HepG2 (cell line): ENCODE measurements around the gene CBX2. TPM values are rescaled to one million over a fixed set of nuclear protein-coding genes. Genes with fewer than 3 reads are reported as not detected.

Experiments used
- BATF2 ChIP-seq: sonication (generic); formaldehyde crosslinking; IDR thresholded peaks from 2 replicates; pipeline ENCODE4 v1.8.0; 2022; ENCODE audit warnings: mild to moderate bottlenecking, missing genetic modification reagents, moderate library complexity
- IRX3 ChIP-seq: sonication (generic); formaldehyde crosslinking; IDR thresholded peaks from 2 replicates; pipeline ENCODE4 v1.8.1; 2023; ENCODE audit warnings: mild to moderate bottlenecking, low read depth, missing genetic modification reagents, borderline replicate concordance
- KAT7 ChIP-seq: IDR thresholded peaks from 2 replicates; pipeline ENCODE4 v1.6.1; 2018; ENCODE audit warnings: borderline replicate concordance, missing compliant biosample characterization
- KIAA2018 ChIP-seq: sonication (generic); formaldehyde crosslinking; IDR thresholded peaks from 2 replicates; pipeline ENCODE4 v1.5.0; 2020; ENCODE audit warnings: mild to moderate bottlenecking, missing genetic modification reagents, borderline replicate concordance
- MTA3 ChIP-seq: sonication (generic); formaldehyde crosslinking; IDR thresholded peaks from 2 replicates; pipeline ENCODE4 v1.4.0; 2020; ENCODE audit warnings: missing genetic modification reagents
- NFKBIZ ChIP-seq: IDR thresholded peaks from 2 replicates; pipeline ENCODE4 v1.6.1; 2018; ENCODE audit warnings: missing genetic modification reagents, missing compliant biosample characterization
- THAP9 ChIP-seq: sonication (generic); formaldehyde crosslinking; IDR thresholded peaks from 2 replicates; pipeline ENCODE4; 2020; ENCODE audit warnings: missing genetic modification reagents, mild to moderate bottlenecking, borderline replicate concordance
- ZBTB4 ChIP-seq: sonication (generic); formaldehyde crosslinking; IDR thresholded peaks from 2 replicates; pipeline ENCODE4 v1.4.0; 2020; ENCODE audit warnings: missing genetic modification reagents, mild to moderate bottlenecking, borderline replicate concordance
- ZMAT5 ChIP-seq: sonication (generic); formaldehyde crosslinking; IDR thresholded peaks from 2 replicates; pipeline ENCODE4 v1.5.0; 2020; ENCODE audit warnings: mild to moderate bottlenecking, low read depth, missing genetic modification reagents, borderline replicate concordance
- ZNF292 ChIP-seq: sonication (generic); formaldehyde crosslinking; IDR thresholded peaks from 2 replicates; pipeline ENCODE4 v1.8.1; 2022; ENCODE audit warnings: mild to moderate bottlenecking, low read depth, missing genetic modification reagents, borderline replicate concordance
- ZNF33A ChIP-seq: sonication (generic); formaldehyde crosslinking; IDR thresholded peaks from 2 replicates; pipeline ENCODE4 v1.5.1; 2020; ENCODE audit warnings: missing genetic modification reagents, mild to moderate bottlenecking, moderate library complexity, borderline replicate concordance
- ZNF816 ChIP-seq: sonication (generic); formaldehyde crosslinking; IDR thresholded peaks from 2 replicates; pipeline ENCODE4 v1.8.0; 2022; ENCODE audit warnings: missing genetic modification reagents, mild to moderate bottlenecking, borderline replicate concordance
- polyA plus RNA-seq, 8 experiments: library from polyadenylated mRNA; depleted of rRNA in 3 of 8; stranded (reverse) in 7 of 8; unstranded in 1 of 8; fragments of >200 nt; fragmentation: Illumina TruSeq in 4 of 8; extraction: Trizol in 4 of 8; gene quantifications; 2 replicates each; pipeline versions ENCODE4 v1.2.1 to v1.2.3, GENCODE V29; 2011 to 2016; ENCODE audit warnings: low read depth in 4 of 8, missing spikeins in 1 of 8, mixed read lengths in 1 of 8; ENCODE audit not compliant: insufficient read depth in 1 of 8
- total RNA-seq, 5 experiments: library from RNA; depleted of rRNA; stranded (reverse); fragments of >200 nt; fragmentation: Illumina TruSeq; extraction: Trizol; gene quantifications; 2 replicates each; pipeline ENCODE4 v1.2.3, GENCODE V29; 2016; ENCODE audit warnings: low read depth in 1 of 5

The CBX2 gene
- total and polyA plus RNA-seq, 2 of the 13 experiments (the other 11 are each of a cell fraction or from before 2014, with no cell fraction given), result 14.5 to 31.1 TPM

- TF ChIP-seq KIAA2018, result no peak
- 0 out of 2 replicates have a peak, but pooled peaks have one; percentile 69 for TF ChIP-seq ZNF33A (CRISPR knock-in tag)
- peak; percentile 15 for TF ChIP-seq THAP9 (CRISPR knock-in tag)
- TF ChIP-seq KAT7, result no peak
- 0 out of 2 replicates have a peak, but pooled peaks have one; percentile 1 for TF ChIP-seq NFKBIZ (CRISPR knock-in tag)
- TF ChIP-seq ZNF816 (CRISPR knock-in tag), result no peak
- TF ChIP-seq ZNF292 (CRISPR knock-in tag), result 0 out of 2 replicates have a peak, but pooled peaks have one; percentile 2
- TF ChIP-seq BATF2, result no peak
- 0 out of 2 replicates have a peak, but pooled peaks have one; percentile 15 for TF ChIP-seq IRX3 (CRISPR knock-in tag)
- peak; percentile 26; the same call in 1 of the 2 replicates for TF ChIP-seq ZBTB4 (CRISPR knock-in tag)
- TF ChIP-seq ZMAT5 (CRISPR knock-in tag), result no peak
- TF ChIP-seq MTA3, result no peak
Observed at GRCh38 chr17:79803421-79803996, 25.6 kb downstream of the CBX2 start (continued).
